Breast epithelium (tissue), 3 donors: ENCODE measurements around the gene NFE2L2.

Source experiments
- CTCF ChIP-seq, 3 donors: fragments of 450-650 bp; IDR thresholded peaks; one replicate each; pipeline ENCODE4 v1.5.1; 2016 to 2017; ENCODE audit warnings: antibody characterized with exemption in 3 of 3, mild to moderate bottlenecking in 3 of 3, moderate library complexity in 3 of 3
- POLR2AphosphoS5 ChIP-seq, 3 donors: sonication (generic); formaldehyde crosslinking; IDR thresholded peaks; one replicate each; pipeline ENCODE4 v1.6.1; 2017; ENCODE audit warnings: antibody characterized with exemption in 3 of 3

GRCh38 chr2:177217247-177217843, 47.2 kb downstream of the NFE2L2 start:
- no peak for TF ChIP-seq CTCF (IDR thresholded peaks at IDR 0.05)
- no peak for TF ChIP-seq POLR2AphosphoS5 (IDR thresholded peaks at IDR 0.05)
